HG03097 (cell line): Measurements from ENCODE around the gene WNT7B.

Source experiments
- ATAC-seq: cut with Tn5 transposase; IDR thresholded peaks from one replicate; pipeline ENCODE4 v1.9.1; 2021; ENCODE audit not compliant: unreplicated experiment, low FRiP score

Gene WNT7B

DNA sequence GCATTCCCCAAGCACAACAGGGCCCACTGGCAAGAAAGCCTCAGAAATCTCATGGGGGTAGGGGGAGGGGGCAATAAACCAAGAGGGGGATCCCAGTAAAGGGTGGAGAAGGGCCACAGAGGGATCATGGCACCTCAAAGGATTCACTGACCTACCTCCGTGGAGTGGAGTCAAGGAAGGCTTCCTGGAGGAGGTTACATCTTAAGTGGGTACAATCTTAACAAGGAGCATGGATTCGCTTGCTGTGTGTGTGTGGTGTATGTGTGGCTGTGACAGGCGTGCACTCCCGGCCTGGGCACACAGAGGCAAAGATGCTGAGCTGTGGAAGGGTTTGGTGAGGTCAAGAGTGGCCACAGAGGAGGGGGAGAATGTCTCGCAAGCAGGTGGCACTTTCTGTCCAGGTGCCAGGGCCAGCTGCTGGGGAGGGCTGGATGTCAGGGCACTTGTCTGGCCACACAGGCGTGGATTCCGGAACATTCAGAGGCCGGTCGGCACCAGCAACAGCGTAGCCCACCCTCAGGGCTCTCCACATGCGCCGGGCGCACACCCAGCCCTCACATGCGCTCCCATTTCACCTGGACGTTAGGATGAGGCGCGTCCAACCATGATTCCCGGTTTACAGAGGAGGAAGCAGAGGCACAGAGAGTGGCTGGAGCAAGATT, 43.3 kb downstream of the WNT7B start:
- ATAC-seq: no peak

DNA sequence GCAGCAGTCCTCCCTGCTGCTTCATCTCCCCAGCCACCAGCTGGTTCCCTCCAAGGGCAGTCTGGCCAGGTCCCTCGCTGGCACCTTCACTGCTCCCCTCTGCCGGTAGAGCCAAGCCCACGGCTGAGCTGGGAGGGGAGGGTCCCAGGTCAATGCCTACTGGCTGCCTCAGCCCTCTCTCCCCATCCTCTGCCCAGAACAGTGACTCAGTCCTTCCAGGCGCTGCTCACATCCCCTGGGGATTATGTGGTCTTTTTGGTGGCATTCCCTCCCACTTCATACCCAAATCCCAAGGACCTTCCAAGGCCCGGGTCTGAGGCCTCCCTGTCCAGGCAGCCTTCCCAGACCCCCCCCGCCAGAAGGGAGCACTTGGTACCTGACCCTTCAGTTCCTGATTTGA, 44.9 kb downstream of the WNT7B start:
- ATAC-seq: no peak

DNA sequence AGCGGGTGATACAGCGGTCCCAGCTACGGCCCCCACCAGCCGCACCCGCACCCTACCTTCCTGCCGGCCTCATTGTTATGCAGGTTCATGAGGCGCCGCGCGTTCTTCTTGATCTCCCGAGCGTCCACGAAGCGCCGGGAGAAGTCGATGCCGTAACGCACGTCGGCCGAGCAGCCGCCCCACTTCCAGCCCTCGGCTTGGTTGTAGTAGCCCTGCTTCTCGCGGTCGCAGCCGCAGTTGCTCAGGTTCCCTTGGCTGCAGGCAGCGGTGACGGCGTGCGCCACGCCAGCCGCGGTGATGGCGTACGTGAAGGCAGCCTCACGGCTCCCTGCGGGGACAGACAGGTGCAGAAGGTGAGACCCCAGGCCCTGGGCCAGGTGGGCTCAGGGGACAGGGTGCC, 45.9 kb downstream of the WNT7B start:
- ATAC-seq: no peak

DNA sequence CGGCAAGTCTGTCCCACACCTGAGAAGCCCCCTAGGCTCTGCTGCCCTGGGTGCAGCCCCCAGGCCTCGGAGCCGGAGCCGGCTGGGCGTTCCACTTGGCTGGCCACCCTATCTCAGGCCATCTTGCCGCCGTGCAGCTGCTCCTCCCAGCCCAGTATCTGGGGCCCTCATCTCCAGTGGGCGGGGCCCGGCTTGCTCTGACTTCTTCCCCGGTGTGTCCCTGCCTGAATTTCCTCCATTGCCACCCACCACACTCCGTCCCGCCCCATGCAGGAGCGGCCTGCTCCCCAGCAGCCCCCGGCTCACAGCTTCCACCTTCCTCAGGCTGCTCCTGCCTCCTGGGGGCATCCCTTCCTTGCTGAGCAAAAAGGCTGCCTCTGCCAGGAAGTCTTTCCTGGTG, 46.6 kb downstream of the WNT7B start:
- no peak for ATAC-seq

DNA sequence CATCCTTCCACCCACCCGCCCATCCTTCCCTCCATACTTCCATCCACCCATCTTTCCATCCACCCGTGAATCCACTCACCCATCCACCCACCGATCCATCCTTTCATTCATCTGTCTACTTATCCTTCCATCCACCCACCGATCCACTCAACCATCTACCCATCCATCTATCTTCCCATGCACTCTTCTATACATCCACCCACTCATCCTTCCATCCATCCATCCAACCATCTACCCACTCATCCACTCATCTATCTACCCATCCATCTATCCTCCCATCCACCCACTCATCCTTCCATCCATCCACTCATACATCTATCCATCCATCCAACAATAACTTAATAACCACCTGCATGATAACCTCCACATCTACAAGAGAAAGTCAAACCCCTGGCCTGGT, 47.3 kb downstream of the WNT7B start:
- ATAC-seq: no peak

DNA sequence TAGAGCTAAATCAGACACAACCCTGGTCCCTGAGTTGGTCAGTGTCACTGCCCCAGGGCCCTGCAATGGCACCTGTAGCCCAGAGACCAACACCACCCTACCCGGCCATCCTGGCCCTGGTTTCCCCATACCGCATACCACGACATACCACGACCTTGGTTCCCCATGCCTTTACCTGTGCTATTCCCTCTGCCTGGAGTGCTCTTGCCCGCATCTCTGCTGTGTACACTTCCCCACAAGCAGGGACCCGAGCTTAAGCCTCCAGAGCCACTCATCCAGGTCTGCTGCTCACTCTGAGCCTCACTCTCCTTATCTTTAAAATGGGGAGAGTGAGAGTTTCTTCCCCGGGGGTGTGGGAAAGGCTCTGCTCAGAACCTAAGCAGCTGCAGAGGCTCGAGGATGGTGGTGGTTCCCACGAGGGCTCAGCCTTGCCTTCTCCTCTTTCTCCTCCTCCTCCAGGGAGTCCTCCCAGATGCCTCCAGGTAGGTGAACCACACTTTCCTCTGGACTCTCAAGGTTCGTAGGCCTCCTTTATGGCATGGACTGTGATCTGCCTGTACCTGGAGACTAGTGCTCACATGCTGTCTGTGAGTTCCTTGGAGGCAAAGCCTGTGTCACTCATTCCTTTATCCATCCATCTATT, 48.1 kb downstream of the WNT7B start:
- ATAC-seq: no peak

DNA sequence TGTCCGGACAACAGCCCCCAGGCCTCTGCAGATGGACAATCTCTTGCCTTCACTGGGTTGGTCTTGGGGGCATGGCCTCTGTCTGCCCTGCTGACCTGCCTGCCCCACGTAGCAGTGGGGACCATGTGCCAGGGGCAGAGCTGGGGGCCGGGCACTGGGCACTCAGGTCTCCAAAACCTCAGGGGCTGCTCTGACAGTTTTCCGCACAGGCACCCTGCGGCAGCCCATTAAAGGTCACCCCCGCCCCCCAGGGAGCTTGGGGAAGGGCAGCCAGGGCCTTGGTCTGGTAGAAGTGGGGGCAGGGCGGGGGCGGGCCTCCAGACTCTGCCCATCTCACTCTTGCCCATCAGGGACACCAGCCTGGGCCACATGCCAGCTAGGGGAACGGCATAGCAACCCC, 49.9 kb downstream of the WNT7B start:
- no peak for ATAC-seq

DNA sequence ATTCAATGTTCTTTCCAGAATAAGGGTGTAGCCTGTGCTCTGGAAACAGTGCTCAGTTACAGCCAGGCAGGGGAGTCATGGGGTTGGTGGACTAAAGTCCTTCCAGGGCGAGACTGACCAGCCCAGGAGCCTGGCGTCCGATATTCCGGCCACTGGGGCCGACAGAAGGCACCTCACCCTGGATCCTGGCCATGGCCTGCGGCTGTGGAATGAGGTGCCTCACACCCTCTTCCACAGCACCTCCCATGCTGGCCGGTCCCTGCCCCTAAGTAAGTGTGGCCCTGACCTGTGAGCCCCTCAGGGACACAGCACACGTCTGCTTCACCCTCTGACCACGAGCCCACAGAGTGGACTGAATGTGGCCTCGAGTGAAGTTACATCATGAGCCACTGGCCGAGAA, 50.5 kb downstream of the WNT7B start:
- ATAC-seq: no peak

DNA sequence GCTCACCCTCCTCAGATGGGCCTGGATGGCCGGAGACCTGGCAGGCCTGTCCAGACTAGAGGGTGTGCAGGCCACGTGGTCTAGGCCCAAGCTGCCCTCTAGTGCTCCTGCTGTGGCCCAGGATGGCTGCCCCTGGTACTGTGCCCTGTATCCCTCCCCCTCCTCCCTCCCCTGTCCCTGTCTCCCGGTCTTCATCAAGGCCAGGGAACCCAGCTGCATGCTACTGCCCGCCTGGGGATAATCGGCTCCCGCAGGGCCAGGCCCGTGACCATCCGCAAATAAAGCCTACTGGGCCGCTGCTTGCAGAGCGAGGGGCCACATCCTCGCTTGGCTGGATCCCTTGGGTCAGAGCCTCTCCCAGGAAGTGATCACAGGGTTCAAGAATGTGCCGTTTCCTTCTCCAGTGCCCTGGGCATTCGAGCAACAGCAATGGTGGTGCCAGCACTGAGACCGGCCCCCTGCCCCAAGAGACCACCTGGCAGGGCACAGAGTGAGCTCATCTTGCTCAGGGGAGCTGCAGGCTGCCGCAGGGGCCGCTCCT, 51.1 kb downstream of the WNT7B start:
- ATAC-seq: no peak

DNA sequence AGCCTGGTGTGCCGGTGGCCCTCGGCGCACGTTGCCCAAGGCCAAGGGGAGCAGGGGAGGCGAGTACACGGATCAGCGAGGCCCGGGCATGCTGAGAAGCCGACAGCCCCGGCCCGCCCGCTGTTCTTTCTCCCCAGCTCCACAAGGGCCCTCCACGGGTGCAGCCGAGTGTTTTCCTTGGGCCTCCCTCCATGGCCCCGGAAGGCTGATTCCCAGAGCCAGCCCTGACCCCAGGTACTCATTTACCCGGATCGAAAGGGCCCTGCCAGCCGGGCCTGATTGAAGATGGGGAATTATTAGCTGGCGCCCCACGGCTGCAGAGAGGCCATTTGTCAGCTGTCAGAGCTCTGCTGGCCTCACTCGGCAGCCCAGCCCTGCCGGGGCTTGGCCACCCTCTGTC, 53.1 kb downstream of the WNT7B start:
- no peak for ATAC-seq

DNA sequence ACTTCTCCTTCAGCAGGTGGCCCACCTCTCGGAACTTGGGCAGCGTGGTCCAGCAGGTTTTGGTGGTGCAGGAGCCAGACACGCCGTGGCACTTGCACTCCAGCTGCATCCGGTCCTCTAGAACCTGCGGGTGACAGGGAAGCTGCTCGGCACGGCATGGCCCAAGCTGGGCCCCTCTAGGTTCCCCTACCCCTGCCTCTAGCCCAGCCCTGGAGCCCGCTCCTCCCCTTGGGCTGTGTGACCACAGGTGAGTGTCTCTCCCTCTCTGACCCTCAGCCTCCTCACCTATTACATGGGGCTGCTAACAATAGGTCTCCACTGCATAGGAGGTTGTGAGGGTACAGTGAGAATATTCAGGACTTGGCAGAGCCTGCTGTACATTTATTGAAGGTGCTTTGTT, 53.8 kb downstream of the WNT7B start:
- no peak for ATAC-seq

DNA sequence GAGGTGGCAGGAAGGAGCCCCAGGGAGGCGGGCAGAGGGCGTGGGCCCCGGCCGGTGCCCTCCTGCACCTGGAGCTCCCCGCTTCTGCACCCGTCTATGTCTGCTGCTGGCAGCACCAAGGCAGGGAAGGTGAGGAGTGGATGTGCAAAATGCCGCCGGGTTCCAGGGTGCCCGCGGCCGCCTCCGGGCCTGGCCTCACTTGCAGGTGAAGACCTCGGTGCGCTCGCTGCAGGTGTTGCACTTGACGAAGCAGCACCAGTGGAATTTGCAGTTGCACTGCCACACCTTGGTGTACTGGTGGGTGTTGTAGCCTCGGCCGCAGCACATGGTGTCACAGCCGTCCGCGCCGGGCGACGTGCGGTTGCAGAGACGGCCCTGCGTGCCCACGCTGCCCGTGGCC, 54.3 kb downstream of the WNT7B start:
- no peak for ATAC-seq

DNA sequence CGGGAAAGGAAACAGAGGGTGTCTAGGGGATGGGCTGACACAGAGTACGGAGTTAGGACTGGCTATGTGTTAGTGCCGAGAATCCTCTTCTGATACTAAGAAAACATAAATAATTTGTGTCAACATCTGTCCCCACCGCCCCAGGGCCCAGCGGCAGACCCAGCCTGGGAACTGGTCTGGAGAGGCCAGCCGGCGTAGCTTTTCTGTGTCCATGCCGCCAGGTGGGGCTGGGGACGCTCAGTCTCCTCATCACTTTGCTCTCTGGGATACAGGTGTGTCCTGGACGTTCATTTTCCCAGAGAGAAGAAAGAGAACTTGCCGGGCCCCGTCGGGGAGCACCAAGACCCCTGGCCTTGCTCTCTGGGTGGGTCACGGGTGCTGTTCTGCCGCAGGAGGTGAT, 54.7 kb downstream of the WNT7B start:
- ATAC-seq: no peak

DNA sequence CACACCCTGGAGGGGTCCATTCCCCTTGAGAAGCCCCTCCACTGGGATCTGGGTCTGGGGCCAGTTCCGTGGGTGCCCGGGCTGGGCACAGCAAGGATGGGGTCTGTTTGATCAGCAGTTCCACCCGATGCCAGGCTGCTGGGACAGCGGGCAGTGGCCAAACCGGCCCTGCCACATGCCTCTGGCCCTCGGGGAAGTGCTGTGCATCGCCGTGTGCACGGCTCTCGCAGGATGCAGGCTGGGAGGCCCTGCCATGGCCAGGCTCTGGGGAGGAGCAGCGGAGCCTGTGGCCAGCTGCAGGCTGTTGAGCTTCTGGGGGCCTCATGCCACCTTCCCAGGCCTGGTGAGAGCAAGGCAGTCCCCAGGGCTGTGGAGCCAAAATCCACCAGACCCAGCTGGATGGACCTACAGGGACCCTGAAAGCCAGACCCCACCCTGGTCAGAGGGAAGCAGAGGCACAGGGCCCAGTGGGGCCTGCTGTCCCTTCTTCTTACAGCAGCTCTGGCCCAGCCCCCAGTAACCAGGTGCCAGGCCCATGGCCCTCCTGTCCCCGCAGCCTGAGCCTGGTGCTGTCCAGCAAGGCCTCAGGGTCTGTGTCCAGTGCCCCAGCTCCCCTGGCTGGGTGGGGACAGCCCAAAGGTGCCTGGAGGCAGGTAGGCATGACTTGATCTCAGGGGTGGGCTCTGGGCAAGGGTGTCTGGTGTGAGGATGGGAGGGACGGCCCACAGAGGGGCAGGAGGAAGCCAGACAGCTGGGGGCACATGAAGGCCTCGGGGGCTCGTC, 57.3 kb downstream of the WNT7B start:
- no peak for ATAC-seq

DNA sequence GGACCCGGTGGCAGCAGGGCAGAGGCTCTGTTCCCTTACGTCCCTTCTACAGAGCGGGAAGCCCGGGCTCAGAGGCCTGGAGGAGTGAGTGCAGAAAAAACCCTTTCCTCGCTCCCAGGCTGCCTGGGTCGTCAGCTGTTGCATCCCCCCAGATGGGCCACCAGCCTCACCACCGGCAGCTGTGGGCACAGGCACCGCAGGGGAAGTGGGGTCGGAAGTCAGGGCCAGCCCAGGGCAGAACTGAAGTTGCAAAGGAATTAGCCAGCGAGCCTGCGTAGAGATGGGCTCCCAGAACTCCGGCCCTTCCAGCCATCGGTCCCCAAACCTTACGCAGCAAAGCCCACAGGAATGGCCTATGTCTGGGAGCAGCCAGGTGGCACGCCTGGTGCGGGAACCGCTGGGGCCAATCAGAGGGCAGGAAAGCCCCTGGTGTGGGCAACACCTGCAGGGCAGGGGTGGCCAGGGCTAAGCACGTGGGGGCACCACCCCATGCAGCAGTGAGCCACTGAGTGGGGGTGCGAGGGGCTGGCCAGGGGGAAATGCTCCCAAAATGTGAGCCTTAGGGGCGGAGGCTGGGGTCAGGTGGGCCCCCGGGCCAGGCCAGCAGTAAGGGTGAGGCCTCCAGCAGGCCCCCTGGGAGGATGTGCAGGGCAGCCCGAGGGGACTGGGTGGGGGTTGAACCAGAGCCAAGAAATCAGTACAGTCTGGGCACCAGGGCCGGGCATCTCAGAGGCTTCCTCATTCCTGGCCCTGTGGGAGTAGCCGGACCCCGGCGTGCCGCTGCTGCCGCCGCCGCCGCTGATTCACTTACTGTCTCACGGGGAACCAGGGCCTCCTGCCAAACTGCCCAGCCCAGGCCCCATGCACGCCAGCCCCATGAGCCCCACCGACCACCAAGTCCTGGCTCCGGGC, 58.2 kb downstream of the WNT7B start:
- no peak for ATAC-seq

DNA sequence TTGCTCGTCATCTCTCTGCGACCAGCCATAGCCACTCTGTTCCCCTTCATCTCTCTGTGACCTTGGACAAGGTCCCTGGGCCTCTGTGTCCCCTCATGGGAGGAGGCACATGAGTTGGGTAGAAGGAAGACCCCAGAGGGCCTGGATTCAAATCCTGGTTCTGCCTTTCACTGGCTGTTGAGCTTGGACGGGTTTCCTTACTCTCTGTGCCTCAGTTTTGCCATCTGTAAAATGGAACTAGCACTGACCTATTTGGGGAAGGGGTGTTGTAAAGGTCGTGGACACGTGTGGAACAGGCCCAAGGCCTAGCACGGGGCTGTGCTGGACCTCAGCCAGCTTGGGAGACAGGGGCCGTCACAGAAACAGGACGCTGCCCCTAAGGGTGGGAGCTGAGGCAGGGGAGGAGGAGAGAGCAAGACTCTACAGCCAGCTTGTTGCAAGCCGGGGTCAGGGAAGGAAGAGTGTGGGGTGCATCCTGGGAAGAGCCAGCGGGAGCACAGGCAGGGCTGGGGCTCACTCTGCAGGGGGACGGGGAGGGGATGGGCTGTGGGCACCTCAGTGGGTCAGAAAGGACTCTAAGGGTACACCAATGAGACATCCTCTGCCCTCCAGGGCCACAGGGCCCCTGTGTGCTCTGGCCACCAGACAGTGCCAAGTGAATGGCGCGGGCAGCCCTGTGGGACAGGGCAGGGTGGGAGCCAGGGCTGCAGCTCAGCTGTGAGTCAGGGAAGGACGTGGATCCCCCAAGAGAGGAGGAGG, 59.1 kb downstream of the WNT7B start:
- no peak for ATAC-seq

DNA sequence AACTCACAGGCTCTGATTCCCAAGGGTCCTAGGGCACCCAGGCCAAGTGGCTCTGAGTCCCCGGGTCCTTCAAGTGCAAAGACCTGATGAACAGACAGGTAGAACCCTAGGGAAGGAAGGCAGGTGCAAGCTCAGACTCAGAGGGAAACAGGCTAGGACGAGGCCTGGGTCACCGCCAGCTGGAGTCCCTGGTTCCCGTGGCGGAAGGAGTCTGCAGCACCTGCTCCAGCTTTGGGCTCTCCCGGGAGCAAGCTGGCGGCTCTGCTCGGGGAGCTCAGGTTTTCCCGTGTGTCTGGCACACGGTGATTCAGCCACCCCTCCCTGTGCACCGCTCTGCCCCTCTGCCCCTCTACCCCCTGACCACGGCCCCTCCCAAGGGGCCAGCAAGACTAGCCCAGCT, 59.8 kb downstream of the WNT7B start:
- no peak for ATAC-seq

DNA sequence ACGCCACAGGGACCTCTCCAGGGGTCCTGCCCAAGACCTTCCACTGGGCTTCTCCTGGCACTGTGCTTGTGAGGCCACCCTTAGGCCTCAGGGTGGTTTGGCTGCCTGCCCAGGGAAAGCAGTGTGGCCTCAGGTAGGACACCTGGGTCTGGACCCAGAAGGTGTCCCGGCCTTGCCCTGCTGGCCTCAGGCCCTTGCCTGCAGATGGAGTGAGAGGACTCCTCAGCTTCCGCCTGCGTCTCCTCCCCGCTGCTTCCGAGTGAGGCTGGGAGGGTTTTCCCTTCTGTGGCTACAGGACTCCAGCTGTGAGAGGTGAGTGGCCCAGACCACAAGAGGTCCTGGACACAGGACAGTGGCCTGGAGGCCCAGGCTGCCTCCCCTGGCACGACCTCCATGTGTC, 60.4 kb downstream of the WNT7B start:
- no peak for ATAC-seq

DNA sequence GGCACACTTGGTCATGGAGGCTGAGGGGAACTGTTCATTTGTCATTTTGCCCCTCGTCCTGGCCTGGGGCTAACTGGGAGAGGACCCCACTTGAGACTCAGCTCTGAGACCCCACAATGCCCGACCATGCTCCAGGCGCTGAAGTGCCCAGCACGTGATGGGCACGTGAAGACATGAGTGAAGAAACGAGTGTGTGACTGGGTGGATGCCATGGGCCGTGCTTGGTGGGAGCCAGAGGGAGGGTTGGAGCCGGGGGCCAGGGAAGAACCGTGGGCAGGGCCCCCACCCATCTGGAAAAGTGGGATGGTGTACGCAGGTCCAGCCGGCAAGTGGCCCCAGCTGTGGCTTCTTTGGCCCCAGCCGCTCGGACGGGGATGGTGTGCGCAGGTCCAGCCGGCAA, 61.1 kb downstream of the WNT7B start:
- no peak for ATAC-seq

DNA sequence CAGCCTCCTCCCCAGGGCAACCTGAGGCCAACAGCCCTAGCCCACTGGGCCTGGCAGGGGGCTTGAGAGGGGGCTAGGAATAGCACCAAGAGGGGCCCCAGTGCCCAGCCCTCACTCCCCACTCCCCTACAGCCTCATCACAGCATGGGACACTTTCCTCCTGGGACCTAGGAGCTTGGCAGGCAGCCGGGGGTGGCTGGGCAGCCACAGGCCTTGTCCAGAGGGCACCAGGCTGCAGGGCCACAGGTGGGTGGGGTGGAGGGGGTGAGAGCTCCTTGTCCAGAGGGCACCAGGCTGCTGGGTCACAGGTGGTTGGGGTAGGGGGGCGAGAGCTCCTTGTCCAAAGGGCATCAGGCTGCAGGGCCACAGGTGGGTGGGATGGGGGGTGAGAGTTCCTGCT, 61.8 kb downstream of the WNT7B start:
- ATAC-seq: no peak
